A673 (cell line): ENCODE measurements around the gene FAM25A. TPM values are rescaled to one million over a fixed set of nuclear protein-coding genes. Genes with fewer than 3 reads are reported as not detected.
"Not testable (repeated sequence)": the region's sequence is repeated elsewhere in the genome, so short reads cannot be mapped to it uniquely, and the experiment has no call there.

ENCODE experiments used
- BruUV-seq: library from RNA; stranded (reverse); fragments of 400-500 nt; replicated peaks from 2 replicates; lab custom pipeline; 2021; lab: Mats Ljungman, UMichigan
- CTCF ChIA-PET: fragments of 300-600 bp; sonication (Branson Sonifier 250); formaldehyde crosslinking; loops from one replicate; lab custom pipeline; 2022; ENCODE audit warnings: antibody characterized with exemption; lab: Charles Lee
- POLR2A ChIA-PET: fragments of 300-600 bp; sonication (Branson Sonifier 250); formaldehyde crosslinking; loops from one replicate; lab custom pipeline; 2022; ENCODE audit warnings: antibody characterized with exemption; ENCODE audit not compliant: low non-redundant PET; lab: Charles Lee
- DNase-seq: peaks from one replicate; pipeline ENCODE4 v3.0.0-alpha.2; 2015; ENCODE audit warnings: low spot score
- H3K27ac ChIP-seq: fragments of 200-600 bp; sonication (generic); 2 replicates; pipeline ENCODE4 v1.5.1; 2016; ENCODE audit warnings: mixed run types, low read depth, mild to moderate bottlenecking, mixed read lengths, antibody characterized with exemption, low read length; ENCODE audit not compliant: poor library complexity, severe bottlenecking
- H3K27me3 ChIP-seq: fragments of 200-600 bp; sonication (generic); replicated peaks from 2 replicates; pipeline ENCODE4 v1.6.1; 2017; ENCODE audit warnings: mixed run types, low read depth, mild to moderate bottlenecking, mixed read lengths, antibody characterized with exemption, low read length; ENCODE audit not compliant: insufficient read depth, poor library complexity
- H3K36me3 ChIP-seq: fragments of 200-600 bp; sonication (generic); 2 replicates; pipeline ENCODE4 v1.6.1; 2016; ENCODE audit warnings: mixed run types, mild to moderate bottlenecking, mixed read lengths, antibody characterized with exemption, low read length; ENCODE audit not compliant: insufficient read depth, poor library complexity, severe bottlenecking
- H3K4me1 ChIP-seq: fragments of 200-600 bp; sonication (generic); 2 replicates; pipeline ENCODE4 v1.6.1; 2017; ENCODE audit warnings: mixed run types, mild to moderate bottlenecking, mixed read lengths, antibody characterized with exemption, low read length; ENCODE audit not compliant: insufficient read depth, poor library complexity, severe bottlenecking
- H3K4me3 ChIP-seq: fragments of 200-600 bp; sonication (generic); 2 replicates; pipeline ENCODE4 v1.5.1; 2016; ENCODE audit warnings: low read depth, mixed run types, mild to moderate bottlenecking, mixed read lengths, low read length; ENCODE audit not compliant: poor library complexity, severe bottlenecking
- H3K9me3 ChIP-seq: fragments of 200-600 bp; sonication (generic); 2 replicates; pipeline ENCODE4 v1.6.1; 2016; ENCODE audit warnings: mixed run types, low read depth, mild to moderate bottlenecking, mixed read lengths, antibody characterized with exemption, low read length; ENCODE audit not compliant: poor library complexity, severe bottlenecking
- EZH2 ChIP-seq: fragments of 200-600 bp; sonication (generic); IDR thresholded peaks from 2 replicates; pipeline ENCODE4 v1.6.1; 2017; ENCODE audit warnings: borderline replicate concordance, low read depth, mild to moderate bottlenecking, mixed read lengths, antibody characterized with exemption, low read length; ENCODE audit not compliant: poor library complexity, severe bottlenecking
- intact Hi-C: fragments of 100-400 bp; cut with micrococcal nuclease; formaldehyde crosslinking; loops from one replicate; pipeline ENCODE4 v1.10.0; 2022; ENCODE audit not compliant: unreplicated experiment
- total RNA-seq: library from RNA; stranded (reverse); gene quantifications from 2 replicates; pipeline ENCODE4 v1.2.3, GENCODE V29; 2021
- TF ChIP-seq, protein P1 (sequence below): fragments of 300-800, 200-600 bp; sonication (generic); conservative IDR thresholded peaks from 2 replicates; pipeline ENCODE4 v1.5.1; 2017; ENCODE audit warnings: low read depth, mild to moderate bottlenecking, antibody characterized with exemption, low read length, moderate library complexity, mixed read lengths

FAM25A gene
- total RNA-seq, 1 experiment from 2014 or later, result not detected

DNA sequence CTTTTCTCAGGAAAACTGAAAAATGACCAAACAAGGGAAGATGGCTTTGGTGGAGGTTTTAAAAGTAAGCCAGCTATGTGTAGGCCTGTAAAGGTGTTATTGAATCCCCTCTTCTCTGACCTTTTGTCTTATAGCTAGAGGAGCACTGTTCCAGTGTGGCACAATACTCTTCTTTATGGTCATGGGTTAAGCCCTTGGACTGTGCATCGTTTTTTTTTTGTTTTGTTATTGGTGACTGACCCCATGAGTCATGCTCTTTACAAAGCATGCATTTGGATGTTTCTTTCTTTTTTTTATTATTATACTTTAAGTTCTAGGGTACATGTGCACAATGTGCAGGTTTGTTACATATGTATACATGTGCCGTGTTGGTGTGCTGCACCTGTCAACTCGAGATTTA lies 19.6 kb upstream of the FAM25A start:
- TF ChIP-seq EZH2, result no peak
- TF ChIP-seq, protein P1, sequence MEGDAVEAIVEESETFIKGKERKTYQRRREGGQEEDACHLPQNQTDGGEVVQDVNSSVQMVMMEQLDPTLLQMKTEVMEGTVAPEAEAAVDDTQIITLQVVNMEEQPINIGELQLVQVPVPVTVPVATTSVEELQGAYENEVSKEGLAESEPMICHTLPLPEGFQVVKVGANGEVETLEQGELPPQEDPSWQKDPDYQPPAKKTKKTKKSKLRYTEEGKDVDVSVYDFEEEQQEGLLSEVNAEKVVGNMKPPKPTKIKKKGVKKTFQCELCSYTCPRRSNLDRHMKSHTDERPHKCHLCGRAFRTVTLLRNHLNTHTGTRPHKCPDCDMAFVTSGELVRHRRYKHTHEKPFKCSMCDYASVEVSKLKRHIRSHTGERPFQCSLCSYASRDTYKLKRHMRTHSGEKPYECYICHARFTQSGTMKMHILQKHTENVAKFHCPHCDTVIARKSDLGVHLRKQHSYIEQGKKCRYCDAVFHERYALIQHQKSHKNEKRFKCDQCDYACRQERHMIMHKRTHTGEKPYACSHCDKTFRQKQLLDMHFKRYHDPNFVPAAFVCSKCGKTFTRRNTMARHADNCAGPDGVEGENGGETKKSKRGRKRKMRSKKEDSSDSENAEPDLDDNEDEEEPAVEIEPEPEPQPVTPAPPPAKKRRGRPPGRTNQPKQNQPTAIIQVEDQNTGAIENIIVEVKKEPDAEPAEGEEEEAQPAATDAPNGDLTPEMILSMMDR, result no peak
- POLR2A ChIA-PET, result no interaction called here
- H3K36me3 ChIP-seq, result no peaks in the 10 kb centered on the region
- no peaks in the 10 kb centered on the region for H3K4me1 ChIP-seq
- DNase-seq, result no peak
- no peaks in the 10 kb centered on the region for H3K27me3 ChIP-seq
- BruUV-seq, result no TSS peak
- intact Hi-C loops, result no loop called here
- CTCF ChIA-PET, result no interaction called here
- no peaks in the 10 kb centered on the region for H3K9me3 ChIP-seq
- no peak overlapping the region for H3K27ac ChIP-seq
- H3K4me3 ChIP-seq, result no peak overlapping the region

DNA sequence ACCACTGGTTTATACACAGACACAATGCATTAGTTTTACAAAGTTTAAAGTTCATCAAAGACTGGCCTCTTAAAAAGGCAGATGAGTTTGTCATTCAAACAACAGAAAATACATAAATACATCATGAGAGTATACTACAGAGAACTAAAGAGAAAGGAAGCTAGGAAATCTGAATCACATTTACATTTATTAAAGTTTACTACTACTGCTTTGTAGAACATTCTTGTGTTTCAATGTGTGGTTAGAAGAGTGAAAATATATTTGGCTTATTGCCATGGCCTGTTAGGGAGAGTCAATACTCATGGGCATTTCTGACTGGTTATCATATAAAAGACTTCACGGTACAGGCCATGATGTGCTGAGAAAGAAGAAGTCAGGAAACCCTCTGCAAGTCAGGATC lies 13.0 kb upstream of the FAM25A start:
- intact Hi-C loops, H3K4me3 ChIP-seq, H3K27me3 ChIP-seq, BruUV-seq, POLR2A ChIA-PET, H3K27ac ChIP-seq, CTCF ChIA-PET, H3K36me3 ChIP-seq, H3K9me3 ChIP-seq, H3K4me1 ChIP-seq, DNase-seq: not testable (repeated sequence)

DNA sequence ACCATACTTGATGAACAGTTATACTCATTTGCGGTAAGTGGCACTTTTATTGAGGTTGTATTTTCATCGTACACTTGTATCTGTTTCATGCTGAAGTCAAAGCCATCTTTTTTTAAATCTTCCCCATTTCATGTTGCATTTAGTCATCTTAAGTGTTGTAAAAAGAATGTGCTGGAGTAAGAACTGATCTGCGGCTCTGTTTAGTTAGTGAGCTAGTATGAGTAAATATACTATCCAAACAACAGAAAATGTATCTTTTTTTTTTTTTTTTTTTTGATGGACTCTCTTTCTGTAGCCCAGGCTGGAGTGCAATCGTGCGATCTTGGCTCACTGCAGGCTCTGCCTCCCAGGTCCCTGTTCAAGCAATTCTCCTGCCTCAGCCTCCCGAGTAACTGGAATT lies 12.4 kb upstream of the FAM25A start:
- H3K36me3 ChIP-seq, H3K27me3 ChIP-seq, BruUV-seq, H3K9me3 ChIP-seq, H3K4me3 ChIP-seq, H3K4me1 ChIP-seq, H3K27ac ChIP-seq, DNase-seq, POLR2A ChIA-PET, intact Hi-C loops, CTCF ChIA-PET: not testable (repeated sequence)

DNA sequence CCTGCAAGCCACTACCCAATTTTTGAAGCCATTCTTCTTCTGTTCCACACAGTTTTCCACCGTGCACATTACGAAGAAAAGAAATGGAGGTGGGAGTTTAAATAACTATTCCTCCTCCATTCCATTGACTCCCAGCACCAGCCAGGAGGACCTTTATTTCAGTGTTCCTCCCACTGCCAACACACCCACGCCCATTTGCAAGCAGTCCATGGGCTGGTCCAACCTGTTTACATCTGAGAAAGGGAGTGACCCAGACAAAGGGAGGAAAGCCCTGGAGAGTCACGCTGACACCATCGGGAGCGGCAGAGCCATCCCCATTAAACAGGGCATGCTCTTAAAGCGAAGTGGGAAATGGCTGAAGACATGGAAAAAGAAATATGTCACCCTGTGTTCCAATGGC lies 11.8 kb upstream of the FAM25A start:
- POLR2A ChIA-PET, DNase-seq, H3K4me1 ChIP-seq, H3K27me3 ChIP-seq, H3K27ac ChIP-seq, H3K9me3 ChIP-seq, BruUV-seq, CTCF ChIA-PET, intact Hi-C loops, H3K4me3 ChIP-seq, H3K36me3 ChIP-seq: not testable (repeated sequence)

DNA sequence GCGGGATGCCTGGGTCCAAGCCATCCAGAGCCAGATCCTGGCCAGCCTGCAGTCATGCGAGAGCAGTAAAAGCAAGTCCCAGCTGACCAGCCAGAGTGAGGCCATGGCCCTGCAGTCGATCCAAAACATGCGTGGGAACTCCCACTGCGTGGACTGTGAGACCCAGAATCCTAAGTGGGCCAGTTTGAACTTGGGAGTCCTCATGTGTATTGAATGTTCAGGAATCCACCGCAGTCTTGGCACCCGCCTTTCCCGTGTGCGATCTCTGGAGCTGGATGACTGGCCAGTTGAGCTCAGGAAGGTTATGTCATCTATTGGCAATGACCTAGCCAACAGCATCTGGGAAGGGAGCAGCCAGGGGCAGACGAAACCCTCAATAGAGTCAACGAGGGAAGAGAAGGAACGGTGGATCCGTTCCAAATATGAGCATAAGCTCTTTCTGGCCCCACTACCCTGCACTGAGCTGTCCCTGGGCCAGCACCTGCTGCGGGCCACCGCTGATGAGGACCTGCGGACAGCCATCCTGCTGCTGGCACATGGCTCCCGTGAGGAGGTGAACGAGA lies 10.9 kb upstream of the FAM25A start:
- CTCF ChIA-PET, DNase-seq, POLR2A ChIA-PET, H3K27me3 ChIP-seq, BruUV-seq, H3K9me3 ChIP-seq, intact Hi-C loops, H3K36me3 ChIP-seq, H3K27ac ChIP-seq, H3K4me1 ChIP-seq, H3K4me3 ChIP-seq: not testable (repeated sequence)

DNA sequence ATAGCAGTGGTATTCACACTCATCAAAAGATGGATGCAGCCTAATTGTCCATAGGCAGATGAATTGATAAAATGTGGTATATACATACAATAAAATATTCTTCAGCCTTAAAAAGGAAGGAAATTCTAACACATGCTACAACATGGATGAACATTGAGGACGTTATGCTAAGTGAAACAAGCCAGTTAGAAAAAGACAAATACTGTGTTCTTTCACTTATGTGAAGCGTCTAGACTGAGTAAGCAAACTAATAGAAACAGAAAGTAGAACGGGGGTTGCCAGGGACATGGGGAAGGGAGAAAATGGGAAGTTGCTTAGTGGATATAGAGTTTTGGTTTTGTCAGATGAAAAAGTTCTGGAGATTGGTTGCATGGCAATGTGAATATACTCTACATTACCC lies 6.6 kb upstream of the FAM25A start:
- H3K27me3 ChIP-seq, CTCF ChIA-PET, H3K27ac ChIP-seq, H3K4me1 ChIP-seq, H3K9me3 ChIP-seq, DNase-seq, H3K4me3 ChIP-seq, BruUV-seq, H3K36me3 ChIP-seq, intact Hi-C loops, POLR2A ChIA-PET: not testable (repeated sequence)

DNA sequence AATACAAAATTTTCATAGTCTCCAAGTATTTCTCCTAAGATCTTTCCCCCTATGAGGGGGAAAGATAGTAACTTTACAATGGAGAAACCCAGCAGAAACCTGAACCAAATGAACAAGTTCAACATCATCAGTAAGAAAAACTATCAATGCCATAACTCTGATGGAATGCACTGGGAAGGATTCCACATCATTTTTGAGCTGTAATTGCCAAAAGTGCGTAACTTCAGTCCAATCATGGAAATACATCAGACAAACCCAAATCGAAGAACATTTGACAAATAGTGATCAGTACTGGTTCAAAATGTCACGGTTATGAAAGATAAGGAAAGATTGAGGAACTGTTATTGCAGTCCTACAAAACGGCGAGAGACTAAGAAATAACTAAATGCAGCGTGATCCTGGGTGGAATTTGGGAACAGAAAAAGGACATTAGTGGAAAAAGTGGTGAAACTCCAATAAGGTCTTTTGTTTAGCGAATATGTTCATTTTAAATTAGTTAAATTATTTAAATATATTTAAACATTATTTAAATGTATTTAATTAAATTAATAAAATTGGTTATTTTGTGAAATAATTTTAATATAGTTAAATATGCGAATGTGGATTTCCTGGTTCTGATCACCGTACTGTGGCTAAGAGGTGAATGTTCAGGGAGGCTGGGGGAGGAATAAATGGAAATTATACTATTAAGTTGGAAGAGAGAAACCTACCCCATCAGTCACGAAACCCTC lies 4.9 kb upstream of the FAM25A start:
- H3K9me3 ChIP-seq, CTCF ChIA-PET, H3K27me3 ChIP-seq, H3K27ac ChIP-seq, intact Hi-C loops, H3K4me1 ChIP-seq, POLR2A ChIA-PET, H3K36me3 ChIP-seq, BruUV-seq, H3K4me3 ChIP-seq, DNase-seq: not testable (repeated sequence)
